ENCODE results near the gene FBP2. TPM values are rescaled to one million over a fixed set of nuclear protein-coding genes. Genes with fewer than 3 reads are reported as not detected.

Gene FBP2
- total RNA-seq, 2 donors from 2014 or later, result 2.0 TPM; not detected in 1

- peak; percentile 87 for TF ChIP-seq POLR2AphosphoS5 (IDR thresholded peaks at IDR 0.05)
- no peak for TF ChIP-seq POLR2A (IDR thresholded peaks at IDR 0.05)
- no peak for TF ChIP-seq CTCF (IDR thresholded peaks at IDR 0.05)
- H3K9me3 ChIP-seq, result no peaks in the 10 kb centered on the region
- peak overlapping the region; percentile 50 to 61 for H3K27ac ChIP-seq
- H3K4me3 ChIP-seq, result no peak overlapping the region
- 45% methylated on average over 5 of the region's 5 CpGs for WGBS
- peak; percentile 73 for DNase-seq (ENCODE audit: low spot score)
- H3K36me3 ChIP-seq, result no peaks in the 10 kb centered on the region
- H3K4me1 ChIP-seq (replicated peaks), result peaks cover 13% of the 10 kb centered on the region
- intact Hi-C loops (cut with DNase I), result no loop called here
- H3K27me3 ChIP-seq (replicated peaks; ENCODE audit: insufficient read depth), result no peaks in the 10 kb centered on the region
Observed at GRCh38 chr9:94630833-94631232, 37.2 kb upstream of the FBP2 start.

GRCh38 chr9:94630281-94630680, 36.7 kb upstream of the FBP2 start:
- 70% methylated on average over 3 of the region's 3 CpGs for WGBS
- Histone ChIP-seq H3K27me3 (replicated peaks; ENCODE audit: insufficient read depth) (no peaks in the 10 kb centered on the region), H3K9me3 (no peaks in the 10 kb centered on the region), H3K4me1 (replicated peaks) (peaks cover 13% of the 10 kb centered on the region), H3K4me3 (no peak overlapping the region), H3K36me3 (no peaks in the 10 kb centered on the region), H3K27ac (peak overlapping the region in 1 of 2 donors; percentile 61)
- TF ChIP-seq POLR2AphosphoS5 (IDR thresholded peaks at IDR 0.05), result no peak
- no peak for TF ChIP-seq CTCF (IDR thresholded peaks at IDR 0.05)
- no peak for TF ChIP-seq POLR2A (IDR thresholded peaks at IDR 0.05)
- intact Hi-C loops (cut with DNase I), result no loop called here
- DNase-seq (ENCODE audit: low spot score), result no peak

- TF ChIP-seq POLR2A (IDR thresholded peaks at IDR 0.05), result no peak
- TF ChIP-seq POLR2AphosphoS5 (IDR thresholded peaks at IDR 0.05), result no peak
- TF ChIP-seq CTCF (IDR thresholded peaks at IDR 0.05), result no peak
- Histone ChIP-seq H3K4me3 (no peak overlapping the region), H3K27me3 (replicated peaks; ENCODE audit: insufficient read depth) (no peaks in the 10 kb centered on the region), H3K36me3 (no peaks in the 10 kb centered on the region), H3K9me3 (no peaks in the 10 kb centered on the region), H3K4me1 (replicated peaks) (peaks cover 12% of the 10 kb centered on the region), H3K27ac (no peak overlapping the region)
- DNase-seq (ENCODE audit: low spot score), result no peak
- intact Hi-C loops (cut with DNase I), result no loop called here
- whole genome bisulfite sequencing, result 93% methylated on average over 6 of the region's 6 CpGs
Observed at GRCh38 chr9:94627287-94627686, 33.7 kb upstream of the FBP2 start.

DNA sequence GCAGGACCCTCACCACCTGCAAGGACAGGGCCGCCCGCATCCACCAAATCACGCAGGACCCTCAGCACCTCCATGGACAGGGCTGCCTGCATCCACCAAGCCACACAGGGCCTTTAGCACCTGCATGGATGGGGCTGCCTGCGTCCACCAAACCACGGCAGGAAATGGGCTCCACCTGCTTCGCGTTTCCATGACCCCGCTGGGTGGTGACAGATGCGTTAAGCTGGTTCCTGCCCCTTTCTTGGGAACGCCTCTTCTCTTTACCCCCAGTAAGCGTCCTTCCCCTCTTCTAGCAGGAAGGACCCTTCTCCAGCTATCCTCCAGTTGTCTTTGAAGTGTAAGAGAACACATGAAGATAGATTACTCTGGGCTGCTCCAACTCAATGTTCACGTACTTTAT, 32.2 kb upstream of the FBP2 start:
- H3K4me3 ChIP-seq, result no peak overlapping the region
- TF ChIP-seq POLR2A (IDR thresholded peaks at IDR 0.05) (no peak), CTCF (IDR thresholded peaks at IDR 0.05) (no peak), POLR2AphosphoS5 (IDR thresholded peaks at IDR 0.05) (no peak)
- no peak overlapping the region for H3K27ac ChIP-seq
- no peaks in the 10 kb centered on the region for H3K9me3 ChIP-seq
- 85% methylated on average over 12 of the region's 12 CpGs for WGBS
- peaks cover 6% of the 10 kb centered on the region for H3K4me1 ChIP-seq (replicated peaks)
- DNase-seq (ENCODE audit: low spot score), result no peak
- no peaks in the 10 kb centered on the region for H3K27me3 ChIP-seq (replicated peaks; ENCODE audit: insufficient read depth)
- intact Hi-C loops (cut with DNase I), result no loop called here
- no peaks in the 10 kb centered on the region for H3K36me3 ChIP-seq

- WGBS, result 71% methylated on average over 4 of the region's 4 CpGs
- intact Hi-C loops (cut with DNase I), result no loop called here
Observed at GRCh38 chr9:94624629-94625028, 31.0 kb upstream of the FBP2 start.

More at GRCh38 chr9:94624629-94625028, 31.0 kb upstream of the FBP2 start:
- Histone ChIP-seq H3K27ac (no peak overlapping the region), H3K9me3 (no peaks in the 10 kb centered on the region), H3K27me3 (replicated peaks; ENCODE audit: insufficient read depth) (no peaks in the 10 kb centered on the region), H3K4me1 (replicated peaks) (no peaks in the 10 kb centered on the region), H3K4me3 (no peak overlapping the region), H3K36me3 (no peaks in the 10 kb centered on the region)
- TF ChIP-seq CTCF (IDR thresholded peaks at IDR 0.05) (no peak), POLR2AphosphoS5 (IDR thresholded peaks at IDR 0.05) (no peak), POLR2A (IDR thresholded peaks at IDR 0.05) (no peak)
- DNase-seq (ENCODE audit: low spot score), result no peak
